GM23338 (cell line): Measurements from ENCODE around the gene TBL1XR1. TPM values are rescaled to one million over a fixed set of nuclear protein-coding genes. Genes with fewer than 3 reads are reported as not detected.

Source experiments
- ATAC-seq: fragments of 200-7000 bp; cut with Tn5 transposase; 3 replicates; pipeline ENCODE4 v1.9.1; 2020
- DNase-seq: peaks from one replicate; pipeline ENCODE4 v3.0.0-alpha.2; 2015; ENCODE audit warnings: low spot score
- H2AFZ ChIP-seq: fragments of 200-600 bp; sonication (generic); 2 replicates; pipeline ENCODE4 v1.8.0; 2016; ENCODE audit warnings: antibody characterized with exemption, mild to moderate bottlenecking, moderate library complexity
- H3F3A ChIP-seq: fragments of 200-600 bp; sonication (generic); replicated peaks from 2 replicates; pipeline ENCODE4 v1.8.0; 2017; ENCODE audit warnings: antibody characterized with exemption, mixed run types, low read depth
- H3K27ac ChIP-seq: fragments of 200-600 bp; sonication (generic); 2 replicates; pipeline ENCODE4 v1.6.1; 2016; ENCODE audit warnings: low read depth
- H3K27me3 ChIP-seq: fragments of 200-600 bp; sonication (generic); 2 replicates; pipeline ENCODE4 v1.8.0; 2016; ENCODE audit warnings: mild to moderate bottlenecking, mixed run types, moderate library complexity; ENCODE audit not compliant: insufficient read depth
- H3K36me3 ChIP-seq: fragments of 200-600 bp; sonication (generic); 2 replicates; pipeline ENCODE4 v1.8.0; 2016; ENCODE audit warnings: mild to moderate bottlenecking; ENCODE audit not compliant: insufficient read depth
- H3K4me1 ChIP-seq: fragments of 200-600 bp; sonication (generic); 2 replicates; pipeline ENCODE4 v1.8.0; 2016; ENCODE audit warnings: mild to moderate bottlenecking, moderate library complexity; ENCODE audit not compliant: insufficient read depth
- H3K4me2 ChIP-seq: fragments of 200-600 bp; sonication (generic); 2 replicates; pipeline ENCODE4 v1.7.1; 2017; ENCODE audit warnings: mixed run types
- H3K4me3 ChIP-seq: fragments of 200-600 bp; sonication (generic); 2 replicates; pipeline ENCODE4 v1.6.1; 2016; ENCODE audit warnings: mixed run types
- H3K79me2 ChIP-seq: fragments of 200-600 bp; sonication (generic); replicated peaks from 2 replicates; pipeline ENCODE4 v1.8.0; 2017; ENCODE audit warnings: mild to moderate bottlenecking; ENCODE audit not compliant: insufficient read depth
- H3K9me2 ChIP-seq: fragments of 200-600 bp; sonication (generic); 2 replicates; pipeline ENCODE4 v1.8.0; 2017; ENCODE audit not compliant: insufficient read depth
- H4K20me1 ChIP-seq: fragments of 200-600 bp; sonication (generic); replicated peaks from 2 replicates; pipeline ENCODE4 v1.8.0; 2017; ENCODE audit warnings: mild to moderate bottlenecking; ENCODE audit not compliant: insufficient read depth
- H3K27ac Mint-ChIP-seq: 2 replicates; pipeline ENCODE4 v1.8.0; 2020; ENCODE audit warnings: inconsistent platforms, mild to moderate bottlenecking, moderate library complexity, mixed read lengths
- H3K27me3 Mint-ChIP-seq: 3 replicates; pipeline ENCODE4 v1.8.0; 2022; ENCODE audit warnings: low read depth, mild to moderate bottlenecking, moderate library complexity, mixed read lengths, inconsistent platforms; ENCODE audit not compliant: insufficient read depth, poor library complexity
- H3K36me3 Mint-ChIP-seq: 3 replicates; pipeline ENCODE4 v1.8.0; 2021; ENCODE audit warnings: low read depth, mild to moderate bottlenecking, inconsistent platforms, moderate library complexity, mixed read lengths
- H3K4me1 Mint-ChIP-seq: 3 replicates; pipeline ENCODE4 v1.8.0; 2020; ENCODE audit warnings: mild to moderate bottlenecking, inconsistent platforms, mixed read lengths
- H3K4me3 Mint-ChIP-seq: 3 replicates; pipeline ENCODE4 v1.8.0; 2021; ENCODE audit warnings: moderate library complexity, mild to moderate bottlenecking, inconsistent platforms, mixed read lengths
- H3K9me3 Mint-ChIP-seq: 3 replicates; pipeline ENCODE4 v1.8.0; 2020; ENCODE audit warnings: moderate library complexity, mild to moderate bottlenecking, inconsistent platforms, mixed read lengths
- CREB1 ChIP-seq: fragments of 250-450 bp; sonication (Bioruptor Pico); IDR thresholded peaks from 2 replicates; pipeline ENCODE4 v1.5.0; 2020; ENCODE audit warnings: low read depth, mild to moderate bottlenecking, moderate library complexity
- ETS1 ChIP-seq: IDR thresholded peaks from 2 replicates; pipeline ENCODE4 v1.6.1; 2016; ENCODE audit warnings: antibody characterized with exemption
- EZH2 ChIP-seq: fragments of 200-600 bp; sonication (generic); IDR thresholded peaks from one replicate; pipeline ENCODE4 v1.8.0; 2017; ENCODE audit warnings: antibody characterized with exemption, mild to moderate bottlenecking, low read depth; ENCODE audit not compliant: unreplicated experiment
- EZH2phosphoT487 ChIP-seq: fragments of 200-600 bp; sonication (generic); IDR thresholded peaks from one replicate; pipeline ENCODE4 v1.8.1; 2018; ENCODE audit warnings: antibody characterized with exemption; ENCODE audit not compliant: unreplicated experiment
- JUNB ChIP-seq: IDR thresholded peaks from one replicate; pipeline ENCODE4 v1.6.1; 2016; ENCODE audit warnings: antibody characterized with exemption; ENCODE audit not compliant: unreplicated experiment
- POLR2AphosphoS5 ChIP-seq: IDR thresholded peaks from 2 replicates; pipeline ENCODE4 v1.6.1; 2016; ENCODE audit warnings: antibody characterized with exemption, low read depth
- STAT1 ChIP-seq: IDR thresholded peaks from one replicate; pipeline ENCODE4 v1.6.1; 2016; ENCODE audit warnings: antibody characterized with exemption; ENCODE audit not compliant: unreplicated experiment
- ZNF331 ChIP-seq: fragments of 250-450 bp; sonication (Bioruptor Pico); IDR thresholded peaks from 2 replicates; pipeline ENCODE4 v1.5.0; 2020; ENCODE audit warnings: low read depth, mild to moderate bottlenecking, moderate library complexity
- polyA plus RNA-seq: library from polyadenylated mRNA; unstranded; fragments of >200 nt; fragmentation: Nextera tagmentation; extraction: Ambion mirVana; gene quantifications from 2 replicates; pipeline ENCODE4 v1.2.1, GENCODE V29; 2016
- total RNA-seq: library from RNA; depleted of rRNA; stranded (reverse); fragments of >200 nt; shearing (Covaris generic); gene quantifications from 2 replicates; pipeline ENCODE4 v1.2.3, GENCODE V29; 2014
- TF ChIP-seq, protein P1 (sequence below): IDR thresholded peaks from one replicate; pipeline ENCODE4 v1.6.1; 2018; ENCODE audit warnings: antibody characterized with exemption; ENCODE audit not compliant: unreplicated experiment

The TBL1XR1 gene
- total and polyA plus RNA-seq, 2 experiments from 2014 or later, result 49.6 to 122 TPM

- TF ChIP-seq ZNF331 (CRISPR knock-in tag), result no peak
- no peak for TF ChIP-seq JUNB
- no peak for TF ChIP-seq ETS1
- TF ChIP-seq STAT1, result no peak
- no peak for TF ChIP-seq EZH2
- no peak for TF ChIP-seq POLR2AphosphoS5
- peaks cover 23% of the 10 kb centered on the region for H3K4me1 Mint-ChIP-seq
- no peak overlapping the region for H3K27ac Mint-ChIP-seq
- peaks cover 100% of the 10 kb centered on the region for H3K79me2 ChIP-seq
- H3F3A ChIP-seq, result no peaks in the 10 kb centered on the region
- H3K27me3 Mint-ChIP-seq, result peaks cover 2% of the 10 kb centered on the region
- no peaks in the 10 kb centered on the region for H3K27me3 ChIP-seq
- H3K4me3 ChIP-seq, result no peak overlapping the region
- H3K4me1 ChIP-seq, result peaks cover 19% of the 10 kb centered on the region
- peaks cover 25% of the 10 kb centered on the region; the same call in 2 of the 3 replicates for H3K9me3 Mint-ChIP-seq
- H3K36me3 ChIP-seq, result no peaks in the 10 kb centered on the region
- no peaks in the 10 kb centered on the region for H3K9me2 ChIP-seq
- H3K4me3 Mint-ChIP-seq, result no peak overlapping the region
- peaks cover 57% of the 10 kb centered on the region for H3K36me3 Mint-ChIP-seq
- no peak overlapping the region for H3K27ac ChIP-seq
- H2AFZ ChIP-seq, result no peak overlapping the region
- ATAC-seq (no peak), DNase-seq (no peak)
- H3K4me2 ChIP-seq, result no peak overlapping the region
- H4K20me1 ChIP-seq, result peaks cover 57% of the 10 kb centered on the region
Observed at GRCh38 chr3:177093966-177094365, 103.3 kb downstream of the TBL1XR1 start.

DNA sequence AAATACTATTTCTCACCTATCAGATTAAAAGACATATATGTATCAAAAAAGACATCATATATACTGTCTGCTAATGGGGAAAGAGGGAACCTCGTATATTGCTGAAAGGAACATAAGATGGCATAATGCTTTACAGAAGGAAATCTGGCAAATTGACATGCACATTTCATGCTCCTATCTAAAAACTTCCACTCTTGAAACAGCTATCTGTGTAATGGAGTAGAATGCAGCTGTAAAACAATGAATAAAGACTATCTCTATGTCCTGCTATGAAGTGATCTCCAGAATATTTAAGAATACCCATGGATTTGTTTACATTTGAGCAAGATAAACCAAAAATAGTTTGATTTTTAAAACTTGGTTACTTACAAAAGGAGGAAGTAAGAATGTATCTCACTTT is 107.4 kb downstream of the TBL1XR1 start:
- Histone ChIP-seq H3K4me1 (peaks cover 37% of the 10 kb centered on the region), H4K20me1 (peaks cover 60% of the 10 kb centered on the region), H3K27ac (no peak overlapping the region), H3K9me2 (no peaks in the 10 kb centered on the region), H3K79me2 (peaks cover 100% of the 10 kb centered on the region), H3K36me3 (no peaks in the 10 kb centered on the region), H3K4me2 (peak overlapping the region; percentile 45), H2AFZ (no peak overlapping the region), H3K27me3 (no peaks in the 10 kb centered on the region), H3K4me3 (no peak overlapping the region), H3F3A (no peaks in the 10 kb centered on the region)
- H3K4me3 Mint-ChIP-seq, result no peak overlapping the region
- H3K27me3 Mint-ChIP-seq, result peaks cover 1% of the 10 kb centered on the region
- DNase-seq (no peak), ATAC-seq (no peak)
- H3K27ac Mint-ChIP-seq, result no peak overlapping the region
- peaks cover 38% of the 10 kb centered on the region for H3K4me1 Mint-ChIP-seq
- H3K9me3 Mint-ChIP-seq, result peaks cover 23% of the 10 kb centered on the region; the same call in 2 of the 3 replicates
- TF ChIP-seq STAT1 (no peak), JUNB (no peak), CREB1 (no peak), EZH2phosphoT487 (no peak), POLR2AphosphoS5 (no peak)
- TF ChIP-seq, protein P1, sequence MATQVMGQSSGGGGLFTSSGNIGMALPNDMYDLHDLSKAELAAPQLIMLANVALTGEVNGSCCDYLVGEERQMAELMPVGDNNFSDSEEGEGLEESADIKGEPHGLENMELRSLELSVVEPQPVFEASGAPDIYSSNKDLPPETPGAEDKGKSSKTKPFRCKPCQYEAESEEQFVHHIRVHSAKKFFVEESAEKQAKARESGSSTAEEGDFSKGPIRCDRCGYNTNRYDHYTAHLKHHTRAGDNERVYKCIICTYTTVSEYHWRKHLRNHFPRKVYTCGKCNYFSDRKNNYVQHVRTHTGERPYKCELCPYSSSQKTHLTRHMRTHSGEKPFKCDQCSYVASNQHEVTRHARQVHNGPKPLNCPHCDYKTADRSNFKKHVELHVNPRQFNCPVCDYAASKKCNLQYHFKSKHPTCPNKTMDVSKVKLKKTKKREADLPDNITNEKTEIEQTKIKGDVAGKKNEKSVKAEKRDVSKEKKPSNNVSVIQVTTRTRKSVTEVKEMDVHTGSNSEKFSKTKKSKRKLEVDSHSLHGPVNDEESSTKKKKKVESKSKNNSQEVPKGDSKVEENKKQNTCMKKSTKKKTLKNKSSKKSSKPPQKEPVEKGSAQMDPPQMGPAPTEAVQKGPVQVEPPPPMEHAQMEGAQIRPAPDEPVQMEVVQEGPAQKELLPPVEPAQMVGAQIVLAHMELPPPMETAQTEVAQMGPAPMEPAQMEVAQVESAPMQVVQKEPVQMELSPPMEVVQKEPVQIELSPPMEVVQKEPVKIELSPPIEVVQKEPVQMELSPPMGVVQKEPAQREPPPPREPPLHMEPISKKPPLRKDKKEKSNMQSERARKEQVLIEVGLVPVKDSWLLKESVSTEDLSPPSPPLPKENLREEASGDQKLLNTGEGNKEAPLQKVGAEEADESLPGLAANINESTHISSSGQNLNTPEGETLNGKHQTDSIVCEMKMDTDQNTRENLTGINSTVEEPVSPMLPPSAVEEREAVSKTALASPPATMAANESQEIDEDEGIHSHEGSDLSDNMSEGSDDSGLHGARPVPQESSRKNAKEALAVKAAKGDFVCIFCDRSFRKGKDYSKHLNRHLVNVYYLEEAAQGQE, result no peak
- peaks cover 37% of the 10 kb centered on the region for H3K36me3 Mint-ChIP-seq
